K562 (cell line): Measurements from ENCODE around the gene NCR1. TPM values are rescaled to one million over a fixed set of nuclear protein-coding genes. Genes with fewer than 3 reads are reported as not detected.
"Not testable (repeated sequence)": the region's sequence is repeated elsewhere in the genome, so short reads cannot be mapped to it uniquely, and the experiment has no call there.

Source experiments
- ATAC-seq: fragments of 200-7000 bp; cut with Tn5 transposase; 3 replicates; pipeline ENCODE4 v1.9.1; 2020; ENCODE audit warnings: moderate library complexity
- BruUV-seq: library from RNA; stranded (reverse); fragments of 400-500 nt; replicated peaks from 2 replicates; lab custom pipeline; 2021; lab: Mats Ljungman, UMichigan
- CTCF ChIA-PET: fragments of 300-600 bp; formaldehyde crosslinking; extraction: SDS; loops from one replicate; lab custom pipeline; 2021; ENCODE audit warnings: low intra/inter-chr PET ratio; lab: Yijun Ruan, JAX
- POLR2A ChIA-PET: fragments of 300-600, 350-650 bp; sonication (Branson Sonifier 250); formaldehyde crosslinking; extraction: SDS; loops from one replicate; lab custom pipeline; 2021; ENCODE audit warnings: antibody characterized with exemption, inconsistent platforms; lab: Yijun Ruan, JAX
- DNase-seq, 4 experiments: peaks; one replicate each; pipeline versions ENCODE4 v3.0.0 to v3.0.0-alpha.2; 2011 to 2018; ENCODE audit warnings: low spot score in 3 of 4, mixed read lengths in 3 of 4; ENCODE audit errors: extremely low read depth in 1 of 4
- FAIRE-seq: peaks from 2 replicates; lab custom pipeline; 2011; peaks lifted over from hg19 to GRCh38; lab: Jason Lieb, UNC
- H2AFZ ChIP-seq: 2 replicates; pipeline ENCODE4 v1.6.0; 2011; ENCODE audit warnings: low read depth, low read length, control low read depth, inconsistent platforms
- H3K27ac ChIP-seq: fragments of 200-600 bp; 3 replicates; pipeline ENCODE4 v1.8.0; 2011; ENCODE audit warnings: low read depth, mild to moderate bottlenecking, control low read depth, inconsistent platforms, low read length, moderate library complexity, mixed read lengths; ENCODE audit errors: extremely low read depth
- H3K27me3 ChIP-seq, 2 experiments: fragments of 300-600 bp in 1 of 2; 2 replicates in 1 of 2; 3 replicates in 1 of 2; pipeline versions ENCODE4 v1.6.0 to v1.8.0; 2011; ENCODE audit warnings: inconsistent platforms in 2 of 2, low read length in 2 of 2, mild to moderate bottlenecking in 1 of 2, mixed read lengths in 1 of 2, moderate library complexity in 1 of 2; ENCODE audit not compliant: control insufficient read depth in 2 of 2, insufficient read depth in 2 of 2
- H3K36me3 ChIP-seq: fragments of 300-600 bp; 3 replicates; pipeline ENCODE4 v1.8.0; 2011; ENCODE audit warnings: mild to moderate bottlenecking, low read length, inconsistent platforms; ENCODE audit not compliant: control insufficient read depth, insufficient read depth
- H3K4me1 ChIP-seq, 2 experiments: fragments of 200-600 bp in 1 of 2; replicated peaks in 1 of 2; 2 replicates in 1 of 2; 3 replicates in 1 of 2; pipeline versions ENCODE4 v1.5.1 to v1.8.0; 2011; ENCODE audit warnings: inconsistent platforms in 2 of 2, low read length in 2 of 2, mild to moderate bottlenecking in 1 of 2, mixed read lengths in 1 of 2, moderate library complexity in 1 of 2; ENCODE audit not compliant: control insufficient read depth in 2 of 2, insufficient read depth in 2 of 2
- H3K4me2 ChIP-seq: 2 replicates; pipeline ENCODE4 v1.6.1; 2011; ENCODE audit warnings: low read length, control low read depth, inconsistent platforms, mixed read lengths; ENCODE audit not compliant: insufficient read depth
- H3K4me3 ChIP-seq: fragments of 200-600 bp; sonication (generic), shearing (Covaris generic); 2 replicates; pipeline ENCODE4 v1.5.1; 2016; ENCODE audit warnings: control low read depth, inconsistent platforms
- H3K79me2 ChIP-seq: fragments of 200-600 bp; 3 replicates; pipeline ENCODE4 v1.8.0; 2011; ENCODE audit warnings: low read length, inconsistent platforms; ENCODE audit not compliant: control insufficient read depth, insufficient read depth
- H3K9ac ChIP-seq, 2 experiments: 2 replicates each; pipeline versions ENCODE4 v1.6.0 to v1.6.1; 2011; ENCODE audit warnings: low read depth in 2 of 2, low read length in 2 of 2, control low read depth in 1 of 2, inconsistent platforms in 1 of 2, mild to moderate bottlenecking in 1 of 2, mixed read lengths in 1 of 2; ENCODE audit not compliant: insufficient read depth in 1 of 2
- H3K9me1 ChIP-seq: one replicate; pipeline ENCODE4 v1.6.0; 2011; ENCODE audit warnings: inconsistent platforms, mild to moderate bottlenecking, low read length, moderate library complexity; ENCODE audit not compliant: control insufficient read depth, insufficient read depth
- H3K9me3 ChIP-seq: replicated peaks from 2 replicates; pipeline ENCODE4 v1.5.1; 2011; ENCODE audit warnings: low read depth, low read length, inconsistent platforms; ENCODE audit not compliant: control insufficient read depth, insufficient read depth
- H4K20me1 ChIP-seq: replicated peaks from 2 replicates; pipeline ENCODE4 v1.6.1; 2011; ENCODE audit warnings: low read length, inconsistent platforms, mixed read lengths; ENCODE audit not compliant: control insufficient read depth, insufficient read depth
- FOSL1 ChIP-seq: fragments of 200-800 bp; sonication (Bioruptor generic); conservative IDR thresholded peaks from 2 replicates; pipeline ENCODE4 v1.6.1; 2016; ENCODE audit warnings: missing genetic modification characterization, missing compliant biosample characterization
- JUND ChIP-seq, 2 experiments: IDR thresholded peaks; 2 replicates in 1 of 2; 3 replicates in 1 of 2; pipeline ENCODE4 v1.6.1; 2011; ENCODE audit warnings: borderline replicate concordance in 2 of 2, low read depth in 2 of 2, low read length in 2 of 2, improper control_type of control experiment in 1 of 2, missing biosample characterization in 1 of 2, missing genetic modification characterization in 1 of 2, missing genetic modification reagents in 1 of 2
- MEIS2 ChIP-seq: fragments of 450-650 bp; IDR thresholded peaks from 2 replicates; pipeline ENCODE4 v1.6.1; 2014; ENCODE audit warnings: mild to moderate bottlenecking; ENCODE audit not compliant: partially characterized antibody
- NFE2 ChIP-seq: IDR thresholded peaks from 2 replicates; pipeline ENCODE4 v1.6.1; 2014; ENCODE audit warnings: antibody characterized with exemption, low read depth
- WGBS: fragments of 100-300 bp; shearing (Covaris generic); methylation state at CpG from one replicate; pipeline ENCODE4 v1.1.6; 2016; ENCODE audit warnings: low coverage, mixed read lengths; ENCODE audit not compliant: insufficient coverage; ENCODE audit errors: missing lambda C conversion rate; 5-methylcytosine and 5-hydroxymethylcytosine counted together
- in situ Hi-C: fragments of 300-500 bp; cut with MboI; formaldehyde crosslinking; loops from 4 replicates; pipeline ENCODE4 v1.15.0; 2018; ENCODE audit warnings: inconsistent platforms, mixed read lengths
- intact Hi-C: fragments of 100-400 bp; cut with micrococcal nuclease; formaldehyde crosslinking; loops from 2 replicates; pipeline ENCODE4 v1.14.2; 2022
- polyA plus RNA-seq, 8 experiments: library from polyadenylated mRNA; depleted of rRNA in 4 of 8; stranded (reverse) in 5 of 8; unstranded in 3 of 8; fragments of >200 nt; fragmentation: Nextera tagmentation in 2 of 8; fragmentation: Illumina TruSeq in 1 of 8; extraction: Ambion mirVana in 2 of 8; extraction: Trizol in 1 of 8; gene quantifications; 2 replicates each; pipeline versions ENCODE4 v1.2.1 to v1.2.3, GENCODE V29; 2011 to 2014; ENCODE audit warnings: inconsistent platforms in 1 of 8, missing spikeins in 1 of 8
- total RNA-seq, 7 experiments: library from RNA; depleted of rRNA in 6 of 7; stranded (reverse); fragments of >200 nt in 6 of 7; fragmentation: Illumina TruSeq in 2 of 7; extraction: Trizol in 2 of 7; gene quantifications; 2 replicates each; pipeline versions ENCODE4 v1.2.1 to v1.2.3, GENCODE V29; 2011 to 2021; ENCODE audit warnings: low replicate concordance in 1 of 7

Gene NCR1
- total and polyA plus RNA-seq, 9 of the 15 experiments (the other 6 are each of a cell fraction or from before 2014, with no cell fraction given) = 0.25 to 3.1 (median 1.2) TPM

DNA sequence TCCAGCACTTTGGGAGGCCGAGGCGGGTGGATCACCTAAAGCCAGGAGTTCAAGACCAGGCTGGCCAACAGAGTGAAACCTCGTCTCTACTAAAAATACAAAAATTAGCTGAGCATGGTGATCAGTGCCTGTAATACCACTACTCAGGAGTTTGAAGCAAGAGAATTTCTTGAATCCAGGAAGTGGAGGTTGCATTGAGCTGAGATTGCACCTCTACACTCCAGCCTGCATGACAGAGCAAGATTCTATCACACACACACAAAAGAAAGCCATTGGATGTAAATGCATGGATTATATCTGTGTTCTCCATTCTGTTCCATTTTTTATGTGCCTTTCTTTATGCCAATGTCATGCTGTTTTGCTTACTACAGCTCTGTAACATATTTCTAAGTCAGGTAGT is 47.5 kb upstream of the NCR1 start:
- H3K4me2 ChIP-seq, H3K9me3 ChIP-seq, ATAC-seq, H3K4me3 ChIP-seq, H3K27me3 ChIP-seq, POLR2A ChIA-PET, H3K9me1 ChIP-seq, H3K4me1 ChIP-seq, CTCF ChIA-PET, H3K27ac ChIP-seq, DNase-seq, BruUV-seq, H3K79me2 ChIP-seq, FAIRE-seq, H2AFZ ChIP-seq, H4K20me1 ChIP-seq, H3K9ac ChIP-seq, H3K36me3 ChIP-seq: not testable (repeated sequence)
- peak; percentile 32; the same call in 1 of the 2 replicates for TF ChIP-seq NFE2
- in situ Hi-C loops (loop anchor here (5.0 kb wide), 1 partner anchor 36 kb away; no protein-coding TSS in a partner anchor), intact Hi-C loops (loop anchor here (5.0 kb wide), 1 partner anchor 36 kb away; no protein-coding TSS in a partner anchor)
- WGBS = 0% methylated on average over 3 of the region's 3 CpGs

DNA sequence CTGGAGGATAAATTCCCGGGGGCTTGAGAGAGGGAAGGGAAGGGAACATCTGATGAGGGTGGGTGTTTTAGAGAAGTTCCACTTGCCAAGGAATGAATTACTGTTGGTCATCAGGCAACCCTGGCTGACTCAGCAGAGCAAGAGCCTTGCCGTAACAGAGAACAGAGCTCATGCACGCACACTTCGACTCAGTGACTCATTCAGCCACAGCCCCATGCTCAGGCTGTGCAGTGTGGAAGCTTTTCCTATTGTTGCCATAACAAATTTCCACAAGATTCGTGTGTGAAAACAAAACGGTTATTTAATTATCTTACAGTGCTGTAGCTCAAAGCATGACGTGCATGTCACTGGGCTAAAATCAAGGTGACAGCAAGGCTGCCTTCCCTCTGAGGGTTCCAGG is 46.5 kb upstream of the NCR1 start:
- H4K20me1 ChIP-seq; H3K4me1 ChIP-seq; BruUV-seq; H3K79me2 ChIP-seq; POLR2A ChIA-PET; H3K4me2 ChIP-seq; H3K9me1 ChIP-seq; H3K4me3 ChIP-seq; H3K27me3 ChIP-seq; CTCF ChIA-PET; ATAC-seq; H3K9ac ChIP-seq; H3K9me3 ChIP-seq; H2AFZ ChIP-seq; H3K27ac ChIP-seq; FAIRE-seq; H3K36me3 ChIP-seq; TF ChIP-seq JUND (IDR thresholded peaks at IDR 0.05; ENCODE audit: borderline replicate concordance, low read depth, low read length): not testable (repeated sequence)
- peak in 1 of 4 experiments; percentile 6 for DNase-seq
- in situ Hi-C loops (loop anchor here (5.0 kb wide), 1 partner anchor 37 kb away; no protein-coding TSS in a partner anchor), intact Hi-C loops (loop anchor here (5.0 kb wide), 1 partner anchor 37 kb away; no protein-coding TSS in a partner anchor)
- 0 out of 3 replicates have a peak, but pooled peaks have one; percentile 18 for TF ChIP-seq JUND (tag; IDR thresholded peaks at IDR 0.05; ENCODE audit: borderline replicate concordance, low read depth, low read length)
- TF ChIP-seq MEIS2 = peak; percentile 4
- peak; percentile 69 for TF ChIP-seq FOSL1 (tag)
- 0% methylated on average over 7 of the region's 7 CpGs for WGBS
